SK-N-SH (cell line): ENCODE measurements around the gene GRIN1. TPM values are rescaled to one million over a fixed set of nuclear protein-coding genes. Genes with fewer than 3 reads are reported as not detected.

Experiments
- CTCF ChIA-PET: fragments of 300-600, 350-600 bp; formaldehyde crosslinking; extraction: SDS; loops from one replicate; lab custom pipeline; 2021; lab: Yijun Ruan, JAX
- POLR2A ChIA-PET: fragments of 350-600 bp; sonication (Branson Sonifier 250); formaldehyde crosslinking; extraction: SDS; loops from one replicate; lab custom pipeline; 2020; ENCODE audit warnings: antibody characterized with exemption, inconsistent platforms; lab: Yijun Ruan, JAX
- DNase-seq: peaks from one replicate; pipeline ENCODE4 v3.0.0; 2012
- H2AFZ ChIP-seq: fragments of 200-600 bp; sonication (generic); 2 replicates; pipeline ENCODE4 v1.8.1; 2016; ENCODE audit warnings: antibody characterized with exemption, mild to moderate bottlenecking, low read depth
- H3F3A ChIP-seq: fragments of 200-600 bp; sonication (generic); replicated peaks from 2 replicates; pipeline ENCODE3; 2016; ENCODE audit warnings: antibody characterized with exemption, mild to moderate bottlenecking; ENCODE audit not compliant: insufficient read depth
- H3K27ac ChIP-seq, 2 experiments: fragments of 200-500 bp in 1 of 2; fragments of 200-600 bp in 1 of 2; sonication (Bioruptor generic) in 1 of 2; sonication (generic), shearing (Covaris generic) in 1 of 2; 2 replicates each; pipeline versions ENCODE4 v1.5.1 to v1.6.1; 2014 to 2016; ENCODE audit warnings: low read depth in 2 of 2, inconsistent platforms in 1 of 2, low read length in 1 of 2, mild to moderate bottlenecking in 1 of 2, mixed read lengths in 1 of 2
- H3K27me3 ChIP-seq: fragments of 200-600 bp; sonication (generic), shearing (Covaris generic); 2 replicates; pipeline ENCODE4 v1.6.1; 2016; ENCODE audit warnings: mixed run types; ENCODE audit not compliant: insufficient read depth
- H3K36me3 ChIP-seq, 2 experiments: fragments of 200-500 bp in 1 of 2; fragments of 200-600 bp in 1 of 2; sonication (Bioruptor generic) in 1 of 2; sonication (generic) in 1 of 2; replicated peaks in 1 of 2; 2 replicates each; pipeline versions ENCODE3 to v1.5.1; 2014 to 2016; ENCODE audit warnings: low read length in 1 of 2, mild to moderate bottlenecking in 1 of 2; ENCODE audit not compliant: insufficient read depth in 2 of 2, control insufficient read depth in 1 of 2
- H3K4me1 ChIP-seq, 2 experiments: fragments of 200-500 bp in 1 of 2; fragments of 200-600 bp in 1 of 2; sonication (Bioruptor generic) in 1 of 2; sonication (generic), shearing (Covaris generic) in 1 of 2; 2 replicates each; pipeline versions ENCODE4 v1.5.1 to v1.6.1; 2014 to 2016; ENCODE audit warnings: low read depth in 1 of 2, low read length in 1 of 2, mixed run types in 1 of 2; ENCODE audit not compliant: insufficient read depth in 2 of 2, control insufficient read depth in 1 of 2
- H3K4me2 ChIP-seq: fragments of 200-600 bp; sonication (generic), shearing (Covaris generic); 2 replicates; pipeline ENCODE4 v1.6.1; 2017; ENCODE audit warnings: mixed run types
- H3K4me3 ChIP-seq, 2 experiments: fragments of 200-500 bp in 1 of 2; fragments of 200-600 bp in 1 of 2; sonication (Bioruptor generic) in 1 of 2; sonication (generic), shearing (Covaris generic) in 1 of 2; 2 replicates each; pipeline versions ENCODE4 v1.5.1 to v1.8.1; 2014 to 2016; ENCODE audit warnings: low read depth in 2 of 2, inconsistent platforms in 1 of 2, low read length in 1 of 2, mild to moderate bottlenecking in 1 of 2, mixed read lengths in 1 of 2, moderate library complexity in 1 of 2
- H3K79me2 ChIP-seq: fragments of 200-600 bp; sonication (generic); 2 replicates; pipeline ENCODE4 v1.8.1; 2017; ENCODE audit warnings: mild to moderate bottlenecking; ENCODE audit not compliant: insufficient read depth
- H3K9ac ChIP-seq: fragments of 200-600 bp; sonication (generic); 2 replicates; pipeline ENCODE4 v1.6.1; 2017; ENCODE audit warnings: mixed run types
- H3K9me2 ChIP-seq: fragments of 200-600 bp; sonication (generic); 2 replicates; pipeline ENCODE4 v1.6.1; 2017; ENCODE audit warnings: mixed run types
- H3K9me3 ChIP-seq: fragments of 200-600 bp; sonication (generic); 2 replicates; pipeline ENCODE4 v1.6.1; 2017; ENCODE audit warnings: mixed run types, mild to moderate bottlenecking, moderate library complexity
- H4K20me1 ChIP-seq: fragments of 200-600 bp; sonication (generic); 2 replicates; pipeline ENCODE4 v1.6.1; 2017; ENCODE audit warnings: mild to moderate bottlenecking, mixed run types; ENCODE audit not compliant: insufficient read depth
- CTCF ChIP-seq: fragments of 200-600 bp; sonication (generic); IDR thresholded peaks from 2 replicates; pipeline ENCODE4 v1.6.1; 2017; ENCODE audit warnings: antibody characterized with exemption, mild to moderate bottlenecking, moderate library complexity
- ELF1 ChIP-seq: IDR thresholded peaks from 2 replicates; pipeline ENCODE4 v1.4.0; 2012
- EZH2phosphoT487 ChIP-seq: fragments of 200-600 bp; sonication (generic); IDR thresholded peaks from 2 replicates; pipeline ENCODE4 v1.6.1; 2017; ENCODE audit warnings: low read depth, mixed run types, mild to moderate bottlenecking, antibody characterized with exemption, moderate library complexity, borderline replicate concordance
- FOSL2 ChIP-seq: IDR thresholded peaks from 2 replicates; pipeline ENCODE4 v1.4.0; 2012; ENCODE audit warnings: low read depth, mild to moderate bottlenecking, moderate library complexity, borderline replicate concordance
- FOXJ3 ChIP-seq: sonication (generic); formaldehyde crosslinking; IDR thresholded peaks from 2 replicates; pipeline ENCODE4 v1.5.1; 2020; ENCODE audit warnings: mild to moderate bottlenecking, missing genetic modification reagents
- FOXM1 ChIP-seq: IDR thresholded peaks from 2 replicates; pipeline ENCODE4 v1.4.0; 2012; ENCODE audit warnings: low read depth, mild to moderate bottlenecking
- NFIC ChIP-seq: IDR thresholded peaks from 2 replicates; pipeline ENCODE4 v1.4.0; 2012; ENCODE audit warnings: borderline replicate concordance
- NRF1 ChIP-seq: IDR thresholded peaks from 2 replicates; pipeline ENCODE4 v1.6.1; 2012; ENCODE audit warnings: low read depth, mild to moderate bottlenecking, low read length
- RCOR1 ChIP-seq: fragments of 150-350 bp; IDR thresholded peaks from 2 replicates; pipeline ENCODE4 v1.6.1; 2017; ENCODE audit warnings: antibody characterized with exemption, low read length
- RFX5 ChIP-seq: IDR thresholded peaks from 2 replicates; pipeline ENCODE4 v1.6.1; 2012; ENCODE audit warnings: mild to moderate bottlenecking, improper control_type of control experiment, low read length
- RXRA ChIP-seq: IDR thresholded peaks from 2 replicates; pipeline ENCODE4 v1.4.0; 2012; ENCODE audit warnings: low read depth, mild to moderate bottlenecking, borderline replicate concordance
- SIN3A ChIP-seq: IDR thresholded peaks from 2 replicates; pipeline ENCODE4 v1.6.1; 2012; ENCODE audit warnings: low read depth, mild to moderate bottlenecking, low read length, moderate library complexity, borderline replicate concordance
- TAF1 ChIP-seq: IDR thresholded peaks from 2 replicates; pipeline ENCODE4 v1.6.1; 2012; ENCODE audit warnings: low read depth, mild to moderate bottlenecking, low read length, moderate library complexity, borderline replicate concordance
- TEAD4 ChIP-seq: IDR thresholded peaks from 2 replicates; pipeline ENCODE4 v1.4.0; 2012; ENCODE audit warnings: mild to moderate bottlenecking, borderline replicate concordance; ENCODE audit not compliant: insufficient read depth
- USF1 ChIP-seq: IDR thresholded peaks from 2 replicates; pipeline ENCODE4 v1.4.0; 2012; ENCODE audit warnings: low read depth, borderline replicate concordance
- WGBS: methylation state at CpG from one replicate; pipeline ENCODE4 v1.1.6; 2017; ENCODE audit warnings: low lambda C conversion rate; 5-methylcytosine and 5-hydroxymethylcytosine counted together
- polyA plus RNA-seq, 3 experiments: library from polyadenylated mRNA; depleted of rRNA; stranded (reverse); fragments of >200 nt; gene quantifications; 2 replicates each; pipeline ENCODE4 v1.2.3, GENCODE V29; 2012
- TF ChIP-seq, protein P1 (sequence below): IDR thresholded peaks from 2 replicates; pipeline ENCODE4; 2012

GRIN1 gene
- polyA plus RNA-seq, 1 of the 3 experiments (the other 2 are of a cell fraction): not detected

- Histone ChIP-seq H3K4me1 (no peaks in the 10 kb centered on the region), H3K9me2 (no peaks in the 10 kb centered on the region), H3K9me3 (no peaks in the 10 kb centered on the region), H3K4me3 (no peak overlapping the region), H3K27ac (no peak overlapping the region), H3F3A (peaks cover 8% of the 10 kb centered on the region), H3K79me2 (no peaks in the 10 kb centered on the region), H3K4me2 (no peak overlapping the region), H4K20me1 (no peaks in the 10 kb centered on the region), H3K27me3 (no peaks in the 10 kb centered on the region), H3K9ac (no peak overlapping the region), H3K36me3 (peaks cover 28 to 54% of the 10 kb centered on the region in 2 experiments), H2AFZ (no peak overlapping the region)
- ChIA-PET POLR2A (no interaction called here), CTCF (no interaction called here)
- no peak for TF ChIP-seq FOSL2
- TF ChIP-seq RXRA: no peak
- TF ChIP-seq FOXM1: no peak
- TF ChIP-seq RFX5: no peak
- no peak for TF ChIP-seq TEAD4
- TF ChIP-seq CTCF: no peak
- no peak for TF ChIP-seq TAF1
- TF ChIP-seq EZH2phosphoT487: no peak
- no peak for TF ChIP-seq RCOR1
- TF ChIP-seq NRF1: no peak
- TF ChIP-seq USF1: no peak
- DNase-seq: no peak
- 96% methylated on average over 9 of the region's 20 CpGs for WGBS
Measured at GRCh38 chr9:137097761-137098462, 41.0 kb upstream of the GRIN1 start.

- no peaks in the 10 kb centered on the region for H4K20me1 ChIP-seq
- POLR2A ChIA-PET: no interaction called here
- no peak for DNase-seq
- WGBS: 94% methylated on average over 9 of the region's 14 CpGs
- H3K9ac ChIP-seq: no peak overlapping the region
- H3K4me1 ChIP-seq: no peaks in the 10 kb centered on the region
- CTCF ChIA-PET: no interaction called here
- no peaks in the 10 kb centered on the region for H3K9me2 ChIP-seq
- H3K9me3 ChIP-seq: no peaks in the 10 kb centered on the region
- no peak overlapping the region for H3K4me3 ChIP-seq
- peaks cover 38 to 64% of the 10 kb centered on the region in 2 experiments for H3K36me3 ChIP-seq
- H2AFZ ChIP-seq: no peak overlapping the region
- no peak overlapping the region for H3K4me2 ChIP-seq
- no peak overlapping the region for H3K27ac ChIP-seq
- TF ChIP-seq TEAD4 (no peak), ELF1 (no peak), RCOR1 (no peak), USF1 (no peak), FOXJ3 (CRISPR knock-in tag) (no peak), NFIC (no peak), NRF1 (no peak), SIN3A (no peak)
- TF ChIP-seq, protein P1, sequence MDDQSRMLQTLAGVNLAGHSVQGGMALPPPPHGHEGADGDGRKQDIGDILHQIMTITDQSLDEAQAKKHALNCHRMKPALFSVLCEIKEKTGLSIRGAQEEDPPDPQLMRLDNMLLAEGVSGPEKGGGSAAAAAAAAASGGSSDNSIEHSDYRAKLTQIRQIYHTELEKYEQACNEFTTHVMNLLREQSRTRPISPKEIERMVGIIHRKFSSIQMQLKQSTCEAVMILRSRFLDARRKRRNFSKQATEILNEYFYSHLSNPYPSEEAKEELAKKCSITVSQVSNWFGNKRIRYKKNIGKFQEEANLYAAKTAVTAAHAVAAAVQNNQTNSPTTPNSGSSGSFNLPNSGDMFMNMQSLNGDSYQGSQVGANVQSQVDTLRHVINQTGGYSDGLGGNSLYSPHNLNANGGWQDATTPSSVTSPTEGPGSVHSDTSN: no peak
- H3K27me3 ChIP-seq: no peaks in the 10 kb centered on the region
- peaks cover 11% of the 10 kb centered on the region for H3F3A ChIP-seq
- no peaks in the 10 kb centered on the region for H3K79me2 ChIP-seq
Measured at GRCh38 chr9:137099231-137099630, 39.7 kb upstream of the GRIN1 start.
